Smooth muscle cell (in vitro differentiated cells): ENCODE data around the gene HIVEP3. TPM values are rescaled to one million over a fixed set of nuclear protein-coding genes. Genes with fewer than 3 reads are reported as not detected.

Experiments
- DNase-seq: peaks from one replicate; lab custom pipeline; 2025; ENCODE audit not compliant: unreplicated experiment; lab: John Stamatoyannopoulos, UW
- H2AFZ ChIP-seq: fragments of 200-600 bp; sonication (generic); 2 replicates; pipeline ENCODE4 v1.6.0; 2016; ENCODE audit warnings: antibody characterized with exemption, low read depth, mild to moderate bottlenecking
- H3F3A ChIP-seq: fragments of 200-600 bp; sonication (generic); 2 replicates; pipeline ENCODE4 v1.6.0; 2017; ENCODE audit warnings: antibody characterized with exemption, low read depth
- H3K27ac ChIP-seq: fragments of 200-600 bp; sonication (generic); 2 replicates; pipeline ENCODE4 v1.5.1; 2016; ENCODE audit warnings: low read depth, mild to moderate bottlenecking
- H3K27me3 ChIP-seq: fragments of 200-600 bp; sonication (generic); 2 replicates; pipeline ENCODE4 v1.6.1; 2016; ENCODE audit warnings: low read depth, mild to moderate bottlenecking
- H3K36me3 ChIP-seq: fragments of 200-600 bp; sonication (generic); 2 replicates; pipeline ENCODE4 v1.5.1; 2016; ENCODE audit warnings: low read depth
- H3K4me1 ChIP-seq: fragments of 200-600 bp; sonication (generic); 2 replicates; pipeline ENCODE4 v1.5.1; 2016; ENCODE audit warnings: low read depth
- H3K4me2 ChIP-seq: fragments of 200-600 bp; sonication (generic); 2 replicates; pipeline ENCODE4 v1.6.0; 2016; ENCODE audit warnings: mild to moderate bottlenecking
- H3K4me3 ChIP-seq: fragments of 200-600 bp; sonication (generic); 2 replicates; pipeline ENCODE4 v1.5.1; 2016; ENCODE audit warnings: mild to moderate bottlenecking
- H3K79me2 ChIP-seq: fragments of 200-600 bp; sonication (generic); 2 replicates; pipeline ENCODE4 v1.6.0; 2016; ENCODE audit warnings: low read depth, mild to moderate bottlenecking
- H3K9ac ChIP-seq: fragments of 200-600 bp; sonication (generic); 2 replicates; pipeline ENCODE4 v1.6.0; 2016; ENCODE audit warnings: low read depth
- H3K9me3 ChIP-seq: fragments of 200-600 bp; sonication (generic); replicated peaks from 2 replicates; pipeline ENCODE4 v1.5.1; 2016; ENCODE audit warnings: low read depth
- H4K20me1 ChIP-seq: fragments of 200-600 bp; sonication (generic); 2 replicates; pipeline ENCODE4 v1.6.0; 2016; ENCODE audit warnings: low read depth
- WGBS: methylation state at CpG from one replicate; pipeline ENCODE4 v1.1.7; 2016; ENCODE audit warnings: low lambda C conversion rate; 5-methylcytosine and 5-hydroxymethylcytosine counted together
- polyA plus RNA-seq: library from polyadenylated mRNA; unstranded; fragments of >200 nt; fragmentation: Nextera tagmentation; extraction: Ambion mirVana; gene quantifications from 2 replicates; pipeline ENCODE4 v1.2.1, GENCODE V29; 2016
- total RNA-seq: library from RNA; depleted of rRNA; stranded (reverse); fragments of >200 nt; gene quantifications from 2 replicates; pipeline ENCODE4 v1.2.3, GENCODE V29; 2014
- TF ChIP-seq, protein P1 (sequence below): fragments of 200-600 bp; sonication (generic); IDR thresholded peaks from 2 replicates; pipeline ENCODE4 v1.5.1; 2017; ENCODE audit warnings: borderline replicate concordance, mild to moderate bottlenecking, antibody characterized with exemption; ENCODE audit not compliant: insufficient read depth, poor library complexity, severe bottlenecking

Gene HIVEP3
- total and polyA plus RNA-seq, 2 experiments from 2014 or later, result 2.1 to 6.4 TPM

DNA sequence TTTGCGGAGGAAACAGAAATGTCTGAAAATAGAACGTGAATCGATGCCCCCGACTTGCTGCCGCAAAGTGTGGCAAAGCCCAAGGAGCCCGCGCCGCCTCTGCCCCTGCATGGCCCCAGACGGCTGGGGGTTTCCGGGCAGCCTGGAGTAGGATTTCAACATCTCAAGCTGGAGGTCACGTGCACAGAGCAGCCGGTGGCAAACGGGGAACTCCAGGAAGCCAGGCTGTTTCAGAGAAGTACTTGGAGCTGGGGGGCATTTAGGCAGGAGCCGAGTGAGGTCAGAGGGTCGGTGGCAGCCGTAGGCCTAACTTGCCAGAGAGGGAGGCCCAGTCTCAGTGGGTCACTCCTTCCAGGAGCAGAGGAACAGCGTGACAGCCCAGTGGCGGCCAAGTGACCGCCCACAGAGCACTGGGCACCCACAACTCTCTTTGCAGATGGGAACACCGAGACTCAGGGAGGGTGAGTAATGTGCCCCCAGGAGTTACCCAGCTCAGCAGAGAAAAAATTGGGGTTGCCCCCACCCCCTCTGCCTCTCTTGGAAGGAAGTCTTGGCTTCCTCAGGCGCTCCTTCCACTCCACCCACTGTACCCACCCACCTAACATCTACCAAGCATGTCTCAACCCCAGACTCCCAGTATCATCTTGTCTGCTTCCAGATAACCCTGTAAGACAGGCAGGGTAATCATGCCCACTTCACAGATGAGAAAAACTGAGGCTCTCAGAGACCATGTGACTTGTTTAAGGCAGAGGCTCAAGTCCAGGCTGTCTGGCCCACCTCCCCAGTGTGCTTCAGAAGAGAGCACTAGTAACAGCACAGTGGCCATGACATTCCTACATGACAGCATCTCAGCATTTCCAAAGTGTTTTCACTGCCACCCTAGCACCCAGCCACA lies 179.4 kb downstream of the HIVEP3 start:
- peak overlapping the region; percentile 73 for H3K9ac ChIP-seq
- DNase-seq, result peak; percentile 42
- H3K4me2 ChIP-seq, result peak overlapping the region; percentile 54
- no peaks in the 10 kb centered on the region for H3K36me3 ChIP-seq
- H3K4me3 ChIP-seq, result no peak overlapping the region
- TF ChIP-seq, protein P1, sequence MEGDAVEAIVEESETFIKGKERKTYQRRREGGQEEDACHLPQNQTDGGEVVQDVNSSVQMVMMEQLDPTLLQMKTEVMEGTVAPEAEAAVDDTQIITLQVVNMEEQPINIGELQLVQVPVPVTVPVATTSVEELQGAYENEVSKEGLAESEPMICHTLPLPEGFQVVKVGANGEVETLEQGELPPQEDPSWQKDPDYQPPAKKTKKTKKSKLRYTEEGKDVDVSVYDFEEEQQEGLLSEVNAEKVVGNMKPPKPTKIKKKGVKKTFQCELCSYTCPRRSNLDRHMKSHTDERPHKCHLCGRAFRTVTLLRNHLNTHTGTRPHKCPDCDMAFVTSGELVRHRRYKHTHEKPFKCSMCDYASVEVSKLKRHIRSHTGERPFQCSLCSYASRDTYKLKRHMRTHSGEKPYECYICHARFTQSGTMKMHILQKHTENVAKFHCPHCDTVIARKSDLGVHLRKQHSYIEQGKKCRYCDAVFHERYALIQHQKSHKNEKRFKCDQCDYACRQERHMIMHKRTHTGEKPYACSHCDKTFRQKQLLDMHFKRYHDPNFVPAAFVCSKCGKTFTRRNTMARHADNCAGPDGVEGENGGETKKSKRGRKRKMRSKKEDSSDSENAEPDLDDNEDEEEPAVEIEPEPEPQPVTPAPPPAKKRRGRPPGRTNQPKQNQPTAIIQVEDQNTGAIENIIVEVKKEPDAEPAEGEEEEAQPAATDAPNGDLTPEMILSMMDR, result no peak
- H2AFZ ChIP-seq, result no peak overlapping the region
- no peaks in the 10 kb centered on the region for H3K27me3 ChIP-seq
- H3K9me3 ChIP-seq, result no peaks in the 10 kb centered on the region
- H4K20me1 ChIP-seq, result no peaks in the 10 kb centered on the region
- no peaks in the 10 kb centered on the region for H3K4me1 ChIP-seq
- peaks cover 15% of the 10 kb centered on the region for H3F3A ChIP-seq
- 44% methylated on average over 21 of the region's 21 CpGs for WGBS
- peak overlapping the region; percentile 93 for H3K27ac ChIP-seq
- no peaks in the 10 kb centered on the region for H3K79me2 ChIP-seq

DNA sequence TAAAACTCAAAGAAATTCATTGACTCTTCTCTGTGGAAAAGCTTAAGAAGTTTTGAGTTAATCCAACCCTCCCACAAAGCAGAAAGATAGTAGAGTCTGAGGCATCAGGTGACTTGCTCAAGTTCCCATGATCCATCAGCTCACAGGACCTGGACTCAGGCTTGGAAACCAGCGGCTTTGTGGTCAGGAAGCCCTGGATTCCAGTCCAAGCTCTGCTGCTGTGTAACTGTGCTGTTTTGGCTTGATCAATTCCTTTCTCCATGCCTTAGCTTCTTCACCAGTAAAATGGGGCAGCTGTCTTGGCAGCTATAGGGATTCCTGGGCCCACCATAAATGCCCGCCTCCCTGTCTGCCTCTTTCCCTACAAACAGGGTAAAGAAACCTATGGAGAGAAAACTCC lies 180.2 kb downstream of the HIVEP3 start:
- DNase-seq, result no peak
- peak overlapping the region; percentile 93 for H3K27ac ChIP-seq

DNA sequence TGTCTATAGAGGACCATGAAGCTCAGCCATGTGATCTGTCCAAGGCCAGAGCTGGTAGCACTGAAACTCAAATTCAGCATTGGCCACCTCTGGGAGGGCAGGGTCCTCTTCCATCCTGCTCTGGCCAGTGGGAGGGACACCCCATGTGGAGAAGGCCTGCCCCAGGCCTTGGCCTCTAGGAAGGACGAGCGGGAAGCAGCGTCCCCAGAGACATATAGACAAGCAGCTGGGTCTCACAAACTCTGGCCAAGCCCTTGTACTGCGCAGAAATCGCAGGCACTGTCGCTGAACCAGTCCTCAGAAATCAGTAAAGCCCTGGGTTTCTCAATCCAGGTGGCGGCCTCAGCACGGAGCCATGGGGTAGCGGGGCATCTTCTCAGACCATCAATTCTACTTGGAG lies 180.7 kb downstream of the HIVEP3 start:
- peak overlapping the region; percentile 54 for H3K4me2 ChIP-seq

More for the DNA sequence above, 180.2 kb downstream of the HIVEP3 start:
- 77% methylated on average over 2 of the region's 2 CpGs for WGBS
- H3K9ac ChIP-seq, result peak overlapping the region; percentile 73
- H4K20me1 ChIP-seq, result no peaks in the 10 kb centered on the region
- H3K79me2 ChIP-seq, result no peaks in the 10 kb centered on the region
- H3K27me3 ChIP-seq, result no peaks in the 10 kb centered on the region
- H3K9me3 ChIP-seq, result no peaks in the 10 kb centered on the region
- no peak overlapping the region for H3K4me3 ChIP-seq
- TF ChIP-seq, protein P1, result no peak
- H3K4me1 ChIP-seq, result no peaks in the 10 kb centered on the region
- no peak overlapping the region for H2AFZ ChIP-seq
- peaks cover 15% of the 10 kb centered on the region for H3F3A ChIP-seq
- H3K4me2 ChIP-seq, result peak overlapping the region; percentile 54
- no peaks in the 10 kb centered on the region for H3K36me3 ChIP-seq

More for the DNA sequence above, 180.7 kb downstream of the HIVEP3 start:
- Histone ChIP-seq H2AFZ (no peak overlapping the region), H3F3A (peaks cover 15% of the 10 kb centered on the region), H3K4me1 (no peaks in the 10 kb centered on the region), H3K27me3 (no peaks in the 10 kb centered on the region), H3K9ac (no peak overlapping the region), H3K27ac (peak overlapping the region; percentile 93), H3K4me3 (no peak overlapping the region), H3K36me3 (no peaks in the 10 kb centered on the region), H4K20me1 (no peaks in the 10 kb centered on the region), H3K9me3 (no peaks in the 10 kb centered on the region), H3K79me2 (no peaks in the 10 kb centered on the region)
- TF ChIP-seq, protein P1, result no peak
- no peak for DNase-seq
- 95% methylated on average over 9 of the region's 9 CpGs for WGBS
